ENCODE measurements around the gene EIF6. TPM values are rescaled to one million over a fixed set of nuclear protein-coding genes. Genes with fewer than 3 reads are reported as not detected.

The EIF6 gene
- total RNA-seq, 4 donors from 2014 or later: 34.2 to 48.3 (median 47.4) TPM

DNA sequence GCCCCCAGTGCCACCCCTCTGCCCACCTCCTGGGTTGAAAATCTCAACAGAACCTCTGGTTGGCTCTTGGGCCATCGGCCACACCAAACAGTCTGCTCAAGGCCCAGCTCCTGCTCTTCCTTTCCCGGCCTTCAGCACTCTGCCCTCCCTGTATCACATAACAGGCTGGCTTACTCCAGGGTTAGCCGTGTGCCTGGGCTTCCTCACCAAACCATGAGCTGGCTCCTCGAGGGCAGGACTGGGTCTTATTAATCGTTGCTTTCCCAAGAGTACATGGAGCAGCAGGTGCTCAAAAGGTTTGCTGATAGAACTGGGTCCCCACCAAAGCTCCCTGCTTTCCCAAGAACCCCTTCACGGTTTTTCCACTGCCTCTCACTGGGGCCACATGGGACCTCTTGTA is 20.4 kb upstream of the EIF6 start:
- no peak for TF ChIP-seq POLR2A (IDR thresholded peaks at IDR 0.05)
- no peak for TF ChIP-seq CTCF (IDR thresholded peaks at IDR 0.05 in 4 of 5, conservative IDR thresholded peaks at IDR 0.05 in 1 of 5)
- Histone ChIP-seq H3K27ac (peak overlapping the region; percentile 72 to 90 (median 82)), H3K4me3 (no peak overlapping the region), H3K36me3 (peaks cover 0 to 6% of the 10 kb centered on the region in 2 donors), H3K9me3 (no peaks in the 10 kb centered on the region), H3K4me1 (peaks cover 12 to 40% of the 10 kb centered on the region in 2 donors), H3K27me3 (no peaks in the 10 kb centered on the region)
- intact Hi-C loops (cut with DNase I; ENCODE audit: low total_unique reads): loop anchor here (1.0 to 10.0 kb wide), 2 partner anchors 60 to 142 kb away; no protein-coding TSS in a partner anchor
- in situ Hi-C loops (cut with MboI; ENCODE audit: low sequenced_read_pairs in 4 of 4): loop anchor here (5.0 kb wide), 2 partner anchors 137 to 142 kb away; no protein-coding TSS in a partner anchor
- peak in 1 of 2 donors; percentile 42 for DNase-seq
- no peak for ATAC-seq

DNA sequence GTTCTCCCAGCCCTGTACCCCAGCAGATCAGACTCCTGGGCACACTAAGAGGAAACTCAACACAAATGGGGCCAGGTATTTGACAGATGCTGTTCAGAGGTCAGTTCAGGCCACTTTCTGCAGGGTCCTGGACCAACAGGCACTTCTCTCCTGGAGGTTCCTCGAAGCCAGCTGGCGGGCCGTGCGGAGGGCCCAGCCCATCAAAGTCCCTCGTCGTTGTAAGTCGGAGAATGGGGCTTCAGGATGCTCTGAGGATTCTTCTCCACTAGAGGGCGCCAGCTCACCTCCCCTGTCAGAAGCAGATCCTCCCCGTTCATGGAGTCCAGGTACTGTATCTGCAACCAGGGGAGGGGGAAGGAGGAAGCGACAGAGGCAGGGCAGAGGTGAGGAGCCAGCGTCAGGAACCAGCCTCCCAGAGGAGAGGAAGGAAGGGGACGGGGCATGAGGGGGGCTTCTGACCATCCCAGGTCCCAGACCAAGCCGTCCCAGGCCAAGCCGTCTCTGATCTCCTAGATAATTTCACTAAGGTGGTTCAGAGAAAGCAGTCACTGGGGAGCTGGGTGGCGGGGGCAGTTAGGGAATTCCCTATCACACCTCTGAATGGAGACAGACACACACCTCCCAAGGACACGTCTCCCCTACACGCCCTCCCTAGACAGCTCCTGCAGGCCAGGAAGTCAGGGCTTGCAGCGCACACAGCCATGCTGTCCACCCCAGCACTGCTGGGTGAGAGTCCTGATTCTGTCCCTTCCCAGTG is 19.3 kb upstream of the EIF6 start:
- peaks cover 12 to 40% of the 10 kb centered on the region in 2 donors for H3K4me1 ChIP-seq
- DNase-seq (peak; percentile 67 to 81), ATAC-seq (peak; percentile 39 to 46)
- no peaks in the 10 kb centered on the region for H3K27me3 ChIP-seq
- peaks cover 0 to 6% of the 10 kb centered on the region in 2 donors for H3K36me3 ChIP-seq
- intact Hi-C loops (cut with DNase I; ENCODE audit: low total_unique reads): loop anchor here (1.0 to 10.0 kb wide), 3 partner anchors 61 to 143 kb away; no protein-coding TSS in a partner anchor
- peak overlapping the region in 3 of 4 donors; percentile 82 to 90 (median 83) for H3K27ac ChIP-seq
- no peak overlapping the region for H3K4me3 ChIP-seq
- TF ChIP-seq POLR2A (IDR thresholded peaks at IDR 0.05) (no peak), CTCF (IDR thresholded peaks at IDR 0.05 in 4 of 5, conservative IDR thresholded peaks at IDR 0.05 in 1 of 5) (peak; percentile 68 to 95 (median 92))
- in situ Hi-C loops (cut with MboI; ENCODE audit: low sequenced_read_pairs in 4 of 4): loop anchor here (5.0 kb wide), 2 partner anchors 138 to 143 kb away; no protein-coding TSS in a partner anchor
- no peaks in the 10 kb centered on the region for H3K9me3 ChIP-seq

DNA sequence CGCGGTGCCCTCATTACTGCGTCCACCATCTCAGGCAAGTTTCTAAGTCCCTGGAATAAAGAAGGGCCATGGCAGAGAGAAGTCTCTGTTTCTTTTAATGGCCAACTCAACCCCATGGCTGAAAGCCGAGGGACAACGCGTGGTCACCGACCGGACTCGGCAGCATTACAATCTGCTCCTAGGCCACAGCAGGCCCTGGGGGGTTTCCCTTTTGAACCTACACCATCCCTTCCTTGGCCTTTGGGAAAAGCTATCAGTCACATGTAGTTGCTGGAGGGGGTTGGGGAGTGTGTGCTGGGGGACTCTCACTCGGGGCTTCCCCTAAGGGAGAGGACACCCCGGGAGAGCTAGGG is 18.8 kb upstream of the EIF6 start:
- in situ Hi-C loops (cut with MboI; ENCODE audit: low sequenced_read_pairs in 4 of 4): loop anchor here (5.0 kb wide), 2 partner anchors 139 to 144 kb away; no protein-coding TSS in a partner anchor
- no peak overlapping the region for H3K27ac ChIP-seq
- no peak overlapping the region for H3K4me3 ChIP-seq
- no peak for DNase-seq
- no peak for ATAC-seq
- TF ChIP-seq POLR2A (IDR thresholded peaks at IDR 0.05) (no peak), CTCF (IDR thresholded peaks at IDR 0.05 in 4 of 5, conservative IDR thresholded peaks at IDR 0.05 in 1 of 5) (no peak)
- H3K4me1 ChIP-seq: peaks cover 10 to 34% of the 10 kb centered on the region in 2 donors
- no peaks in the 10 kb centered on the region for H3K9me3 ChIP-seq
- peaks cover 0 to 6% of the 10 kb centered on the region in 2 donors for H3K36me3 ChIP-seq
- intact Hi-C loops (cut with DNase I; ENCODE audit: low total_unique reads): loop anchor here (1.0 to 10.0 kb wide), 2 partner anchors 61 to 136 kb away; no protein-coding TSS in a partner anchor
- no peaks in the 10 kb centered on the region for H3K27me3 ChIP-seq

GRCh38 chr20:35302421-35303335 is 18.1 kb upstream of the EIF6 start:
- no peak for DNase-seq
- ATAC-seq: no peak
- peaks cover 0 to 6% of the 10 kb centered on the region in 2 donors for H3K36me3 ChIP-seq
- H3K4me3 ChIP-seq: no peak overlapping the region
- peaks cover 6 to 28% of the 10 kb centered on the region in 2 donors for H3K4me1 ChIP-seq
- intact Hi-C loops (cut with DNase I; ENCODE audit: low total_unique reads): loop anchor here (1.0 to 10.0 kb wide), 2 partner anchors 62 to 137 kb away; no protein-coding TSS in a partner anchor
- no peaks in the 10 kb centered on the region for H3K27me3 ChIP-seq
- H3K27ac ChIP-seq: no peak overlapping the region
- in situ Hi-C loops (cut with MboI; ENCODE audit: low sequenced_read_pairs in 4 of 4): loop anchor here (5.0 kb wide), 2 partner anchors 140 to 145 kb away; no protein-coding TSS in a partner anchor
- TF ChIP-seq CTCF (IDR thresholded peaks at IDR 0.05 in 4 of 5, conservative IDR thresholded peaks at IDR 0.05 in 1 of 5): no peak
- TF ChIP-seq POLR2A (IDR thresholded peaks at IDR 0.05): no peak
- H3K9me3 ChIP-seq: no peaks in the 10 kb centered on the region
